Coronary artery (tissue), 2 donors: ENCODE results near the gene MTHFS.

Experiments used
- DNase-seq: peaks from one replicate; pipeline ENCODE4 v3.0.0-alpha.2; 2017; ENCODE audit warnings: low spot score
- H3K27ac ChIP-seq, 2 donors: fragments of 200-600 bp; sonication (generic); one replicate each; pipeline ENCODE4 v1.5.1; 2016 to 2019
- H3K4me3 ChIP-seq: fragments of 200-600 bp; sonication (generic); 2 replicates; pipeline ENCODE4 v1.5.1; 2016; ENCODE audit warnings: mild to moderate bottlenecking, moderate library complexity
- TF ChIP-seq, protein P1 (sequence below): fragments of 200-600 bp; sonication (generic); IDR thresholded peaks from one replicate; pipeline ENCODE4 v1.5.1; 2019; ENCODE audit warnings: antibody characterized with exemption

MTHFS gene

DNA sequence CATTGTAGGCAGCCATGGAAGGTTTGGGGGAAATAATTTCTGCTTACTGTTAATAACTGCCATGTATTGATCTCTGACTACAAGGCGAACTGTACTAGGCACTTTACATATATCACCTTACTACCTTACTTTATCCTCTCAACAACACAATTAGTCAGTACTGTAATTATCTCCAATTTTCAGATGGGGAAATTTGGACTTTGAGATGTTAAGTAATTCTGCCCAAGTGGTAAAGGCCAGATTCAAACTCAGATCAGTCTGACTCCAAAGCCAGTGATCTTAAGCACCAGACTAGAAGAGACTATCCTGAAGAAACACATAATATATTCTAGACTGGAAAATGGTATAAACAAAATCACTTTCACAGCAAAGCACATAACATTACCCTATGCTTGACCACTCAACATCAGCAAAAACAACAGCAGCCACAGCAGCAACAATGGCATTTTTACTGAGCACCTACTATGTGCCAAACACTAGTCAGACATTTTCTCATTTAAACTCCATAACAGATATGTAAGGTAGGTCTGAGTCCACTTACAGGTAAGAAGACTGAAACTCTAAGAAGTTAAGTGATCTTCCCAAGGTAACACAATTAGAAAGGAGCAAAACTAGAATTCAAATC, 13.1 kb downstream of the MTHFS start:
- Histone ChIP-seq H3K4me3 (no peak overlapping the region), H3K27ac (no peak overlapping the region)
- no peak for DNase-seq
- TF ChIP-seq, protein P1, sequence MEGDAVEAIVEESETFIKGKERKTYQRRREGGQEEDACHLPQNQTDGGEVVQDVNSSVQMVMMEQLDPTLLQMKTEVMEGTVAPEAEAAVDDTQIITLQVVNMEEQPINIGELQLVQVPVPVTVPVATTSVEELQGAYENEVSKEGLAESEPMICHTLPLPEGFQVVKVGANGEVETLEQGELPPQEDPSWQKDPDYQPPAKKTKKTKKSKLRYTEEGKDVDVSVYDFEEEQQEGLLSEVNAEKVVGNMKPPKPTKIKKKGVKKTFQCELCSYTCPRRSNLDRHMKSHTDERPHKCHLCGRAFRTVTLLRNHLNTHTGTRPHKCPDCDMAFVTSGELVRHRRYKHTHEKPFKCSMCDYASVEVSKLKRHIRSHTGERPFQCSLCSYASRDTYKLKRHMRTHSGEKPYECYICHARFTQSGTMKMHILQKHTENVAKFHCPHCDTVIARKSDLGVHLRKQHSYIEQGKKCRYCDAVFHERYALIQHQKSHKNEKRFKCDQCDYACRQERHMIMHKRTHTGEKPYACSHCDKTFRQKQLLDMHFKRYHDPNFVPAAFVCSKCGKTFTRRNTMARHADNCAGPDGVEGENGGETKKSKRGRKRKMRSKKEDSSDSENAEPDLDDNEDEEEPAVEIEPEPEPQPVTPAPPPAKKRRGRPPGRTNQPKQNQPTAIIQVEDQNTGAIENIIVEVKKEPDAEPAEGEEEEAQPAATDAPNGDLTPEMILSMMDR = no peak

DNA sequence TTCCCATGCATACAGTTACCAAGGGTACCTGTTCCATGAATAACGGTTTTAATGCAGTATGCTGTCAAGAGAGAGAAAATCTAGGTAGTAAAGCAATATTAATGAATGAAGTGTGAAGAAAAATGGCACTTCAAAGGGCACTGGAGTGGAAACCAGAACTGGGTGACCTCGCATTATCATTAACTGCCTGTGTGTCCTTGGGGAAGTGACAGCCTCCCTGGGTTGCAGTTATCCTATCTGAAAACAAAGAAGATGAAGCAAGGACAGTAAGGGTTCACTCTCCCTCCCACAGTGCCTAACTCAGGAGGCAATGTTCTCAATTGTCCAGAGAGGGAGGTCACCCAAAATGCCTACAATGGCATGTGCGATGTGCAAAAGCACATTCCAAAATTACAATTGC, 15.1 kb downstream of the MTHFS start:
- DNase-seq = no peak
- Histone ChIP-seq H3K27ac (no peak overlapping the region), H3K4me3 (no peak overlapping the region)
- TF ChIP-seq, protein P1 = no peak

DNA sequence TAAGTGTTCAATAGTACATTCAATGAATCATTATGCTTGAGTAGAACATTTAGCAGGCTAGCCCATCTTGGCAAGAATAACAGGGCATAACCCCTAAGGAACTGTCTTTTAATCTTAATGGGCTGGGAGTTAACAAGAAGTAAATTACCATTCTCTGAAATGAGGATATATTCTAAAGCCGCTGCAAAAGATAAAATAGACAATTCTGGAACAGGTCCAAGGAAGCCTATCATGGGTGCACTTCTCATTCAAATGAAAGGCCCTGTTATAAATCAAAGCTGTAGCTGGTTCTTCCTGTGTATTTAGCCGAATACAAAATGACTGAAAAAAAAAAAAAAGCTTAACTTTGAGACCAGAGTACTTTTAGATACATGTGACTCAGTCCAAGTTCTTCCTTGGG, 15.6 kb downstream of the MTHFS start:
- Histone ChIP-seq H3K4me3 (no peak overlapping the region), H3K27ac (no peak overlapping the region)
- TF ChIP-seq, protein P1 = no peak
- no peak for DNase-seq

DNA sequence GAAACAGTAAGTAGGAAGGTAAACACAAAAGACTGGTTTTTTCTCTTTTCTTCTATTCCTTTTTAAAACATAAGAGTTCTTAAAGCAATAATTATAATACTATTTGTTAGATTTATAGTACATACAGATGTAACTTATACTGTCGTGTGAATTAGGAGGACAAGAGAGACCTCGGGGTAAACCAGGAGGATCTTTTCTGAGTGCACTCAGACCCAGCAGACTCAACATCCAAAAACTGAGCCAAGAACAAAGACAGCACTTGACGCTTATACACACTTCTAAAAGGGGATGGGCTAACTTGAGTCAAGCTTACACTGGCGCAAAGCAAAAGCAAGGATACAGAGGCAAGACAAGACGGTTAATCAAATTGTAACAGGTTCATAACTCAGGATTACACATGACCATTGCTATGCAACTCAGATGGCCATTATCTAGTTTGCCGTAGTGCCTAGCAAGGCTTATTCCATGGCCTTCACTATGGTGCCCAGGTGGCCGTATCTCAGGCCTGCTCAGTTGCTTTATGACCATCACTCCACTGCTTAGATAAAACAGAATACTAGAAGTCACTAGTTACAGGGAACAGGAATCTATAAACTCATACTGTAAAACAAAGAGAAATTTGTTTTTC, 18.6 kb downstream of the MTHFS start:
- TF ChIP-seq, protein P1 = no peak
- Histone ChIP-seq H3K4me3 (no peak overlapping the region), H3K27ac (no peak overlapping the region)
- DNase-seq = no peak

DNA sequence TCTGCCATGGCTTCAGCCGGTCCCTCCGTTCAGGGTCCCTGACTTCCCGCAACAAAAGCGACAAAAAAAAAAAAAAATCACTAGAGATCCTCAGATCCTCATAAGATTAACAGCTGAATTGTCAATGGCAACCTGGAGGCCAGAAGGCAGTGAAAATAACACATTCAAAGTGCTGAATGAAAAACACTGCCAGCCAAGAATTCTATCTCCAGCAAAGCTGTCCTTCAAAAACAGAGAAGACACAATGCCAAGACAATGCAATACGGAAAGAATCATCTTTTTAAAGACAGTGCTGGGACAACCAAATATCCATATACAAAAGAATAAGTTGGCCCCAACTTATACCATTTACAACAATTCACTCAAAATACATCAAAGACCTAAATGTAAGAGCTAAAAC, 21.6 kb downstream of the MTHFS start:
- DNase-seq = no peak
- no peak overlapping the region for H3K27ac ChIP-seq
- H3K4me3 ChIP-seq = no peak overlapping the region
- TF ChIP-seq, protein P1 = no peak

DNA sequence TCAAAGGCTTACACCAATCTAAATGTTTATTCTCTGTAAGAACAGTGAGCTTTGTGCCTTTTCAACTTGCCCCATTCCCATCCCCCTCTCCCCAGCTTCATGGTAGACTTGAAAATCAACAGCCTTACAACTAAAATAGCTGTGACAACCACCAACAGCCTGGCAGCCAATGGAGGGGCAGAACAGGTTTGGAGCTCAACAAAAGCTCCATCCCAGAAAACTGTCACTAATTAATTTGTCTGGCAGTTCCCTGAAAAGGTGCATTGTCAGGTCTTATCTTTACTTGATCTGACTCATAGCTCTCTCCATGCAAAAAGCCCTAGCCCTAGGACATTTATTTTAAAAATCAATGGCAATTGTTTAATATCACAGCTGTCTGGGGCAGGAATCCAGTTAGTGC, 22.6 kb downstream of the MTHFS start:
- Histone ChIP-seq H3K4me3 (no peak overlapping the region), H3K27ac (no peak overlapping the region)
- DNase-seq = no peak
- TF ChIP-seq, protein P1 = no peak

DNA sequence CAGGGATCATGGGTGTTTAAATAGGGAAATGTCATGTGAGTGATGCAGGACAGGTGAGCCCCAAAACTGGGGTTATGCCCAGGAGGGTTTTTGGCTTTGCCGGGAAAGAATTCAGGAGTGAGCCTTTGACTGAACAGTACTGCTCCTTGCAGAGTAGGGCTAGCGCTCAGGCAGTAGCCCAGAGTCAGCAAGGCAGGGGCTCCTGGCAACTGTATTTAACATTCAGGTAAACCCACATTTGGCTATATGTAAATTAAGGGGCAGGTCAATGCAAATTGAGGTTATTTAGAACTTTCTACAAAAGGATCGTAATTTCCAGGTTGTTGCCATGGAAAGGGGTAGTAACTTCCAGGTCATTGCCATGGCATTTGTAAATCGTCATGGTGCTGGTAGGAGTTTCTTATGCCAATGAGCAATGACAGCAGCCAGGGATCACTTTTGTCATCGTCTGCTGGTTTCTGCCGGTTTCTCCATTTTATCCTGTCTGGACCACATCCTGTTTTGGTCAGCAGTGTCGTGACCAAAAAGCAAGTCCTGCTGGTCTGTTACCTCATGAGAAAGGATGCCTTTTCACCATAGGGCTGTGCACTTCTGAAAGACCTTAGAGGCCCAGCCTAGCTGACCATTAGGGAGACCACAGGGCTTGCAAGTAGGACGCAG, 24.3 kb downstream of the MTHFS start:
- Histone ChIP-seq H3K4me3 (no peak overlapping the region), H3K27ac (no peak overlapping the region)
- TF ChIP-seq, protein P1 = no peak
- no peak for DNase-seq
